ENCODE measurements around the gene TMEM39A. TPM values are rescaled to one million over a fixed set of nuclear protein-coding genes. Genes with fewer than 3 reads are reported as not detected.

Gene TMEM39A
- total and polyA plus RNA-seq, 7 donors: 1.4 to 48.5 (median 14.8) TPM

DNA sequence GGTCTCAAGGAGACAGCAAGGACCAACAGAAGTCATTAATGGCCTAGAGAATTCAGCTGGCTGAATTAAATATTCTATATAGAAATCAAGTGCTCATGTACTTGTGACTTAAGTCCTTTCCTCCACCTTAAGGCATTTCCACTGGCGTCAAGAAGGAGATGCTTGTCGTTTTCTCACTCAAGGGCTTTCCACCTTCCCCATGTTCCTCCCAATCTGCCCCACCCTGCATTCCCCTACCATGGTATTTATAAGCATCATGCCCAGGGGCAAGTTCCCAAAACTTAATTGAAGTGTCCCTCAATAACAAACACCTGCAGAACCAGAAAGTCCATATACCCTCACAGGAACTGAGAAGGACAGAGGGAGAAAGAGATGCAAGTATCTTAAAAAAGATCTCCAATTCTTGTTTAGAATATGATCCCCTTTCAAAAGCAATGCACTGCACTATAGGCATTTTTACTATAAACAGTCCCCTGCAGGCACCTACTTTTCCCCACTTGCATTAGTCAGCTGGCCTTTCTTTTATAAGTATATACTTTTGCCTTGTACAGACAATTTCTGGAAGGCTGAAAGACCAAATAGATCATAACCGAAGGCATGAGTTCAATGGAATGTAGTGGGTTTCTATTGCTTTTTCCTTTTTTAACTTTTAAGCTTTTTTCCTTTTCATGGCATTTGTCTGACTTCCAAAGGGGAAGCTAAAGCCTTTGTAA, 29.6 kb downstream of the TMEM39A start:
- Histone ChIP-seq H3K36me3 (peaks cover 9 to 100% (median 74%) of the 10 kb centered on the region in 4 donors), H3K27ac (no peak overlapping the region), H3K27me3 (no peaks in the 10 kb centered on the region), H3K4me1 (no peaks in the 10 kb centered on the region), H3K4me3 (no peak overlapping the region), H3K9me3 (peaks cover 0 to 13% (median 3%) of the 10 kb centered on the region in 4 donors)
- TF ChIP-seq POLR2A (IDR thresholded peaks at IDR 0.05) (no peak), EP300 (IDR thresholded peaks at IDR 0.05) (no peak), POLR2AphosphoS5 (IDR thresholded peaks at IDR 0.05) (no peak)
- TF ChIP-seq, protein P1, sequence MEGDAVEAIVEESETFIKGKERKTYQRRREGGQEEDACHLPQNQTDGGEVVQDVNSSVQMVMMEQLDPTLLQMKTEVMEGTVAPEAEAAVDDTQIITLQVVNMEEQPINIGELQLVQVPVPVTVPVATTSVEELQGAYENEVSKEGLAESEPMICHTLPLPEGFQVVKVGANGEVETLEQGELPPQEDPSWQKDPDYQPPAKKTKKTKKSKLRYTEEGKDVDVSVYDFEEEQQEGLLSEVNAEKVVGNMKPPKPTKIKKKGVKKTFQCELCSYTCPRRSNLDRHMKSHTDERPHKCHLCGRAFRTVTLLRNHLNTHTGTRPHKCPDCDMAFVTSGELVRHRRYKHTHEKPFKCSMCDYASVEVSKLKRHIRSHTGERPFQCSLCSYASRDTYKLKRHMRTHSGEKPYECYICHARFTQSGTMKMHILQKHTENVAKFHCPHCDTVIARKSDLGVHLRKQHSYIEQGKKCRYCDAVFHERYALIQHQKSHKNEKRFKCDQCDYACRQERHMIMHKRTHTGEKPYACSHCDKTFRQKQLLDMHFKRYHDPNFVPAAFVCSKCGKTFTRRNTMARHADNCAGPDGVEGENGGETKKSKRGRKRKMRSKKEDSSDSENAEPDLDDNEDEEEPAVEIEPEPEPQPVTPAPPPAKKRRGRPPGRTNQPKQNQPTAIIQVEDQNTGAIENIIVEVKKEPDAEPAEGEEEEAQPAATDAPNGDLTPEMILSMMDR (IDR thresholded peaks at IDR 0.05): no peak
- intact Hi-C loops (cut with DNase I): no loop called here
- 95 to 97% methylated on average over 3 of the region's 3 CpGs for WGBS, 2 donors
- DNase-seq: no peak

- H3K4me1 ChIP-seq: no peaks in the 10 kb centered on the region
Observed at GRCh38 chr3:119428538-119428937, 34.9 kb downstream of the TMEM39A start.

GRCh38 chr3:119427669-119428068, 35.7 kb downstream of the TMEM39A start:
- no peak for DNase-seq
- intact Hi-C loops (cut with DNase I): no loop called here
- Histone ChIP-seq H3K27me3 (no peaks in the 10 kb centered on the region), H3K4me1 (no peaks in the 10 kb centered on the region), H3K27ac (no peak overlapping the region), H3K36me3 (peaks cover 9 to 50% (median 28%) of the 10 kb centered on the region in 4 donors), H3K4me3 (no peak overlapping the region), H3K9me3 (peaks cover 7 to 27% (median 16%) of the 10 kb centered on the region in 4 donors)
- WGBS, 2 donors: 95 to 97% methylated on average over 1 of the region's 1 CpG
- TF ChIP-seq, protein P1 (IDR thresholded peaks at IDR 0.05): no peak
- TF ChIP-seq EP300 (IDR thresholded peaks at IDR 0.05) (no peak), POLR2A (IDR thresholded peaks at IDR 0.05) (no peak), POLR2AphosphoS5 (IDR thresholded peaks at IDR 0.05) (no peak)

More at GRCh38 chr3:119428538-119428937, 34.9 kb downstream of the TMEM39A start:
- H3K36me3 ChIP-seq: peaks cover 9 to 59% (median 33%) of the 10 kb centered on the region in 4 donors
- no peaks in the 10 kb centered on the region for H3K27me3 ChIP-seq
- peaks cover 7 to 27% (median 16%) of the 10 kb centered on the region in 4 donors for H3K9me3 ChIP-seq
- H3K4me3 ChIP-seq: no peak overlapping the region
- WGBS, 2 donors: 95 to 96% methylated on average over 1 of the region's 1 CpG
- no peak overlapping the region for H3K27ac ChIP-seq
- TF ChIP-seq, protein P1 (IDR thresholded peaks at IDR 0.05): no peak
- TF ChIP-seq POLR2AphosphoS5 (IDR thresholded peaks at IDR 0.05): no peak
- no peak for TF ChIP-seq POLR2A (IDR thresholded peaks at IDR 0.05)
- no peak for TF ChIP-seq EP300 (IDR thresholded peaks at IDR 0.05)
- intact Hi-C loops (cut with DNase I): no loop called here
- DNase-seq: no peak

GRCh38 chr3:119420196-119420595, 43.2 kb downstream of the TMEM39A start:
- DNase-seq: no peak
- no peaks in the 10 kb centered on the region for H3K4me1 ChIP-seq
- TF ChIP-seq EP300 (IDR thresholded peaks at IDR 0.05): no peak
- TF ChIP-seq POLR2AphosphoS5 (IDR thresholded peaks at IDR 0.05): no peak
- TF ChIP-seq POLR2A (IDR thresholded peaks at IDR 0.05): no peak
- TF ChIP-seq, protein P1 (IDR thresholded peaks at IDR 0.05): no peak
- H3K27me3 ChIP-seq: no peaks in the 10 kb centered on the region
- no peak overlapping the region for H3K4me3 ChIP-seq
- WGBS, 2 donors: 47 to 67% methylated on average over 2 of the region's 2 CpGs
- no peak overlapping the region for H3K27ac ChIP-seq
- no peaks in the 10 kb centered on the region for H3K9me3 ChIP-seq
- H3K36me3 ChIP-seq: peaks cover 0 to 3% (median 0%) of the 10 kb centered on the region in 4 donors
- intact Hi-C loops (cut with DNase I): no loop called here
